Endothelial cell of umbilical vein (primary cell): ENCODE measurements around the gene BPIFA2. TPM values are rescaled to one million over a fixed set of nuclear protein-coding genes. Genes with fewer than 3 reads are reported as not detected.

Source experiments
- BruUV-seq: library from RNA; stranded (reverse); fragments of 400-500 nt; replicated peaks from 2 replicates; lab custom pipeline; 2021; lab: Mats Ljungman, UMichigan
- CTCF ChIA-PET: fragments of 300-600, 350-600 bp; sonication (Branson Sonifier 250); formaldehyde crosslinking; loops from one replicate; lab custom pipeline; 2021; ENCODE audit warnings: antibody characterized with exemption, inconsistent platforms; lab: Charles Lee
- POLR2A ChIA-PET: fragments of 300-600, 350-600 bp; sonication (Branson Sonifier 250); formaldehyde crosslinking; loops from one replicate; lab custom pipeline; 2021; ENCODE audit warnings: antibody characterized with exemption, inconsistent platforms; lab: Charles Lee
- DNase-seq: peaks from one replicate; pipeline ENCODE4 v3.0.0-alpha.2; 2011; ENCODE audit warnings: low read depth, low spot score
- FAIRE-seq: peaks from 2 replicates; lab custom pipeline; 2011; peaks lifted over from hg19 to GRCh38; lab: Jason Lieb, UNC
- H2AFZ ChIP-seq: 2 replicates; pipeline ENCODE4 v1.6.0; 2012; ENCODE audit warnings: low read depth, low read length, control low read depth, inconsistent platforms
- H3K27ac ChIP-seq: 2 replicates; pipeline ENCODE4 v1.5.1; 2011; ENCODE audit warnings: low read depth, mild to moderate bottlenecking, control low read depth, low read length, moderate library complexity; ENCODE audit not compliant: insufficient read depth
- H3K27me3 ChIP-seq, 2 experiments: 2 replicates each; pipeline versions ENCODE4 v1.6.0 to v1.6.1; 2011; ENCODE audit warnings: low read length in 2 of 2, mixed read lengths in 1 of 2; ENCODE audit not compliant: control insufficient read depth in 2 of 2, insufficient read depth in 2 of 2
- H3K36me3 ChIP-seq, 2 experiments: 2 replicates in 1 of 2; 3 replicates in 1 of 2; pipeline ENCODE4 v1.5.1; 2011; ENCODE audit warnings: low read length in 2 of 2, mild to moderate bottlenecking in 1 of 2, moderate library complexity in 1 of 2; ENCODE audit not compliant: control insufficient read depth in 2 of 2, insufficient read depth in 2 of 2; ENCODE audit errors: extremely low read depth in 1 of 2
- H3K4me1 ChIP-seq: 3 replicates; pipeline ENCODE4 v1.5.1; 2011; ENCODE audit warnings: mild to moderate bottlenecking, low read length; ENCODE audit not compliant: control insufficient read depth, insufficient read depth; ENCODE audit errors: extremely low read depth
- H3K4me2 ChIP-seq: 2 replicates; pipeline ENCODE4 v1.6.1; 2011; ENCODE audit warnings: low read length, control low read depth, mixed read lengths; ENCODE audit not compliant: insufficient read depth
- H3K4me3 ChIP-seq, 3 experiments: fragments of 200-600 bp in 1 of 3; sonication (generic), shearing (Covaris generic) in 1 of 3; replicated peaks in 1 of 3; 2 replicates each; pipeline ENCODE4 v1.5.1; 2011 to 2016; ENCODE audit warnings: control low read depth in 3 of 3, low read length in 3 of 3, mild to moderate bottlenecking in 2 of 3, inconsistent platforms in 1 of 3, low read depth in 1 of 3, moderate library complexity in 1 of 3; ENCODE audit not compliant: insufficient read depth in 1 of 3
- H3K79me2 ChIP-seq: 2 replicates; pipeline ENCODE4 v1.6.0; 2012; ENCODE audit warnings: low read length, inconsistent platforms; ENCODE audit not compliant: control insufficient read depth, insufficient read depth
- H3K9ac ChIP-seq: replicated peaks from 2 replicates; pipeline ENCODE3; 2011; ENCODE audit warnings: low read length, control low read depth; ENCODE audit not compliant: insufficient read depth; ENCODE audit errors: extremely low read depth
- H3K9me1 ChIP-seq: replicated peaks from 3 replicates; pipeline ENCODE4 v1.6.0; 2011; ENCODE audit warnings: mild to moderate bottlenecking, low read length; ENCODE audit not compliant: control insufficient read depth, insufficient read depth; ENCODE audit errors: extremely low read depth
- H3K9me3 ChIP-seq: replicated peaks from 2 replicates; pipeline ENCODE4 v1.5.1; 2012; ENCODE audit warnings: low read length, inconsistent platforms; ENCODE audit not compliant: control insufficient read depth, insufficient read depth
- H4K20me1 ChIP-seq: replicated peaks from 2 replicates; pipeline ENCODE3; 2011; ENCODE audit warnings: mild to moderate bottlenecking, low read length; ENCODE audit not compliant: control insufficient read depth, insufficient read depth; ENCODE audit errors: extremely low read depth
- EZH2 ChIP-seq: IDR thresholded peaks from 2 replicates; pipeline ENCODE4 v1.6.1; 2012; ENCODE audit warnings: borderline replicate concordance, low read depth, mild to moderate bottlenecking, moderate library complexity, low read length, inconsistent platforms; ENCODE audit not compliant: severe bottlenecking
- FOS ChIP-seq: IDR thresholded peaks from 2 replicates; pipeline ENCODE4 v1.6.1; 2011; ENCODE audit warnings: mild to moderate bottlenecking, low read length, moderate library complexity, borderline replicate concordance; ENCODE audit not compliant: insufficient read depth
- GATA2 ChIP-seq: IDR thresholded peaks from 2 replicates; pipeline ENCODE4 v1.7.0; 2011; ENCODE audit warnings: low read depth, mild to moderate bottlenecking, moderate library complexity, mixed read lengths, low read length; ENCODE audit not compliant: insufficient read length, insufficient read depth
- JUN ChIP-seq: IDR thresholded peaks from 2 replicates; pipeline ENCODE4 v1.6.1; 2011; ENCODE audit warnings: borderline replicate concordance, low read depth; ENCODE audit not compliant: insufficient read length, insufficient read depth
- MYC ChIP-seq: IDR thresholded peaks from one replicate; pipeline ENCODE4 v1.6.1; 2011; ENCODE audit warnings: mild to moderate bottlenecking, low read depth, low read length
- POLR2A ChIP-seq: IDR thresholded peaks from 2 replicates; pipeline ENCODE4 v1.6.1; 2012; ENCODE audit warnings: low read depth, mild to moderate bottlenecking, control low read depth, low read length
- POLR2AphosphoS5 ChIP-seq: IDR thresholded peaks from 2 replicates; pipeline ENCODE4 v1.6.1; 2012; ENCODE audit warnings: low read depth, mild to moderate bottlenecking, control low read depth, low read length, moderate library complexity; ENCODE audit not compliant: insufficient read depth
- dilution Hi-C: fragments of 300-500 bp; cut with MboI; formaldehyde crosslinking; loops from one replicate; pipeline ENCODE4 v1.15.0; 2019; ENCODE audit warnings: low sequenced_read_pairs; ENCODE audit not compliant: extremely low pct_ligation_motif_present
- intact Hi-C: fragments of 100-400 bp; cut with micrococcal nuclease; formaldehyde crosslinking; loops from one replicate; pipeline ENCODE4 v1.10.0; 2022
- polyA plus RNA-seq, 4 experiments: library from polyadenylated mRNA; depleted of rRNA in 3 of 4; stranded (reverse) in 3 of 4; unstranded in 1 of 4; fragments of >200 nt; gene quantifications; 2 replicates each; pipeline versions ENCODE4 v1.2.1 to v1.2.3, GENCODE V29; 2011 to 2012; ENCODE audit warnings: missing spikeins in 1 of 4
- total RNA-seq: library from RNA; stranded (reverse); gene quantifications from 2 replicates; pipeline ENCODE4 v1.2.3, GENCODE V29; 2021
- TF ChIP-seq, protein P1 (sequence below): IDR thresholded peaks from 2 replicates; pipeline ENCODE4 v1.6.1; 2011; ENCODE audit not compliant: insufficient read depth, insufficient read length
- TF ChIP-seq, protein P2 (sequence below), 2 donors: IDR thresholded peaks; 1 replicate in 1 of 2; 2 replicates in 1 of 2; pipeline ENCODE4 v1.5.1; 2011; ENCODE audit warnings: low read length in 2 of 2, mild to moderate bottlenecking in 2 of 2, moderate library complexity in 2 of 2, control low read depth in 1 of 2, inconsistent platforms in 1 of 2, low read depth in 1 of 2; ENCODE audit not compliant: insufficient read depth in 1 of 2; ENCODE audit errors: extremely low read depth in 1 of 2

The BPIFA2 gene
- total and polyA plus RNA-seq, 2 donors (not counting 3 experiments of a cell fraction or from before 2014, with no cell fraction given), result not detected

- DNase-seq, result no peak
- Histone ChIP-seq H3K27ac (no peak overlapping the region), H4K20me1 (no peaks in the 10 kb centered on the region), H3K4me2 (no peak overlapping the region), H3K4me3 (no peak overlapping the region), H3K9me3 (no peaks in the 10 kb centered on the region), H3K27me3 (peaks cover 0 to 1% of the 10 kb centered on the region in 2 experiments), H3K9me1 (no peaks in the 10 kb centered on the region), H2AFZ (no peak overlapping the region), H3K79me2 (no peaks in the 10 kb centered on the region), H3K36me3 (no peaks in the 10 kb centered on the region), H3K4me1 (no peaks in the 10 kb centered on the region), H3K9ac (no peak overlapping the region)
- intact Hi-C loops, result no loop called here
- ChIA-PET CTCF (no interaction called here), POLR2A (no interaction called here)
- BruUV-seq, result no TSS peak
- dilution Hi-C loops, result no loop called here
- FAIRE-seq, result no peak
- TF ChIP-seq POLR2AphosphoS5 (no peak), MYC (no peak), JUN (no peak), POLR2A (no peak), FOS (no peak), GATA2 (no peak), EZH2 (no peak)
- TF ChIP-seq, protein P1, sequence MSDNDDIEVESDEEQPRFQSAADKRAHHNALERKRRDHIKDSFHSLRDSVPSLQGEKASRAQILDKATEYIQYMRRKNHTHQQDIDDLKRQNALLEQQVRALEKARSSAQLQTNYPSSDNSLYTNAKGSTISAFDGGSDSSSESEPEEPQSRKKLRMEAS, result no peak
- TF ChIP-seq, protein P2, sequence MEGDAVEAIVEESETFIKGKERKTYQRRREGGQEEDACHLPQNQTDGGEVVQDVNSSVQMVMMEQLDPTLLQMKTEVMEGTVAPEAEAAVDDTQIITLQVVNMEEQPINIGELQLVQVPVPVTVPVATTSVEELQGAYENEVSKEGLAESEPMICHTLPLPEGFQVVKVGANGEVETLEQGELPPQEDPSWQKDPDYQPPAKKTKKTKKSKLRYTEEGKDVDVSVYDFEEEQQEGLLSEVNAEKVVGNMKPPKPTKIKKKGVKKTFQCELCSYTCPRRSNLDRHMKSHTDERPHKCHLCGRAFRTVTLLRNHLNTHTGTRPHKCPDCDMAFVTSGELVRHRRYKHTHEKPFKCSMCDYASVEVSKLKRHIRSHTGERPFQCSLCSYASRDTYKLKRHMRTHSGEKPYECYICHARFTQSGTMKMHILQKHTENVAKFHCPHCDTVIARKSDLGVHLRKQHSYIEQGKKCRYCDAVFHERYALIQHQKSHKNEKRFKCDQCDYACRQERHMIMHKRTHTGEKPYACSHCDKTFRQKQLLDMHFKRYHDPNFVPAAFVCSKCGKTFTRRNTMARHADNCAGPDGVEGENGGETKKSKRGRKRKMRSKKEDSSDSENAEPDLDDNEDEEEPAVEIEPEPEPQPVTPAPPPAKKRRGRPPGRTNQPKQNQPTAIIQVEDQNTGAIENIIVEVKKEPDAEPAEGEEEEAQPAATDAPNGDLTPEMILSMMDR (IDR thresholded peaks at IDR 0.05; ENCODE audit: extremely low read depth in 1 of 2, insufficient read depth in 1 of 2, low read depth in 1 of 2, low read length in 2 of 2), result no peak
These were observed 56.4 kb downstream of the BPIFA2 start for GRCh38 chr20:33224399-33224798.
